HepG2 (cell line): ENCODE data around the gene B4GALT2. TPM values are rescaled to one million over a fixed set of nuclear protein-coding genes. Genes with fewer than 3 reads are reported as not detected.

Source experiments
- KDM5B ChIP-seq: sonication (generic); formaldehyde crosslinking; IDR thresholded peaks from 2 replicates; pipeline ENCODE4 v1.4.0; 2020; ENCODE audit warnings: missing genetic modification reagents, mild to moderate bottlenecking, borderline replicate concordance
- MXD1 ChIP-seq: sonication (generic); formaldehyde crosslinking; IDR thresholded peaks from 2 replicates; pipeline ENCODE4 v1.4.0; 2020; ENCODE audit warnings: mild to moderate bottlenecking, missing genetic modification reagents
- PHF8 ChIP-seq: sonication (generic); formaldehyde crosslinking; IDR thresholded peaks from 2 replicates; pipeline ENCODE4 v1.5.0; 2020; ENCODE audit warnings: missing genetic modification reagents
- PREB ChIP-seq: sonication (generic); formaldehyde crosslinking; IDR thresholded peaks from 2 replicates; pipeline ENCODE4 v1.4.0; 2020; ENCODE audit warnings: missing genetic modification reagents
- SNAI1 ChIP-seq: sonication (generic); formaldehyde crosslinking; IDR thresholded peaks from 2 replicates; pipeline ENCODE4 v1.5.0; 2020; ENCODE audit warnings: mild to moderate bottlenecking, missing genetic modification reagents, borderline replicate concordance
- THAP7 ChIP-seq: sonication (generic); formaldehyde crosslinking; IDR thresholded peaks from 2 replicates; pipeline ENCODE4 v1.8.1; 2023; ENCODE audit warnings: mild to moderate bottlenecking, missing genetic modification reagents
- ZBTB39 ChIP-seq: sonication (generic); formaldehyde crosslinking; IDR thresholded peaks from 2 replicates; pipeline ENCODE4 v1.5.0; 2020; ENCODE audit warnings: missing genetic modification reagents
- ZBTB43 ChIP-seq: sonication (generic); formaldehyde crosslinking; conservative IDR thresholded peaks from 2 replicates; pipeline ENCODE4 v1.4.0; 2020; ENCODE audit warnings: missing genetic modification reagents
- ZHX2 ChIP-seq, 2 experiments: sonication (generic) in 1 of 2; formaldehyde crosslinking in 1 of 2; IDR thresholded peaks; 2 replicates each; pipeline versions ENCODE4 v1.6.1 to v1.9.0; 2014 to 2022; ENCODE audit warnings: antibody characterized with exemption in 1 of 2, borderline replicate concordance in 1 of 2, inconsistent platforms in 1 of 2, low read depth in 1 of 2, missing genetic modification reagents in 1 of 2
- ZNF101 ChIP-seq: sonication (generic); formaldehyde crosslinking; IDR thresholded peaks from 2 replicates; pipeline ENCODE4 v1.4.0; 2020; ENCODE audit warnings: mild to moderate bottlenecking, low read depth, missing genetic modification reagents, borderline replicate concordance
- ZNF841 ChIP-seq: sonication (generic); formaldehyde crosslinking; IDR thresholded peaks from 2 replicates; pipeline ENCODE4 v1.8.1; 2023; ENCODE audit warnings: missing genetic modification reagents, borderline replicate concordance
- polyA plus RNA-seq, 8 experiments: library from polyadenylated mRNA; depleted of rRNA in 3 of 8; stranded (reverse) in 7 of 8; unstranded in 1 of 8; fragments of >200 nt; fragmentation: Illumina TruSeq in 4 of 8; extraction: Trizol in 4 of 8; gene quantifications; 2 replicates each; pipeline versions ENCODE4 v1.2.1 to v1.2.3, GENCODE V29; 2011 to 2016; ENCODE audit warnings: low read depth in 4 of 8, missing spikeins in 1 of 8, mixed read lengths in 1 of 8; ENCODE audit not compliant: insufficient read depth in 1 of 8
- total RNA-seq, 5 experiments: library from RNA; depleted of rRNA; stranded (reverse); fragments of >200 nt; fragmentation: Illumina TruSeq; extraction: Trizol; gene quantifications; 2 replicates each; pipeline ENCODE4 v1.2.3, GENCODE V29; 2016; ENCODE audit warnings: low read depth in 1 of 5
- TF ChIP-seq, protein P1 (sequence below): sonication (generic); formaldehyde crosslinking; IDR thresholded peaks from 2 replicates; pipeline ENCODE4 v1.9.0; 2021; ENCODE audit warnings: missing genetic modification reagents, borderline replicate concordance
- TF ChIP-seq, protein P2 (sequence below): sonication (generic); formaldehyde crosslinking; IDR thresholded peaks from 2 replicates; pipeline ENCODE4 v1.8.0; 2022; ENCODE audit warnings: mild to moderate bottlenecking, missing genetic modification reagents, moderate library complexity

The B4GALT2 gene
- total and polyA plus RNA-seq, 2 of the 13 experiments (the other 11 are each of a cell fraction or from before 2014, with no cell fraction given): 41.9 to 78.0 TPM

GRCh38 chr1:43975249-43975961, 3.6 kb upstream of the B4GALT2 start (continued):
- TF ChIP-seq SNAI1 (CRISPR knock-in tag) (no peak), ZBTB43 (CRISPR knock-in tag) (no peak), ZBTB39 (CRISPR knock-in tag) (no peak), MXD1 (no peak), ZHX2 (IDR thresholded peaks at IDR 0.05; ENCODE audit: low read depth) (no peak), ZHX2 (CRISPR knock-in tag; IDR thresholded peaks at IDR 0.05; ENCODE audit: borderline replicate concordance) (no peak), ZNF101 (CRISPR knock-in tag) (no peak), KDM5B (CRISPR knock-in tag) (no peak; the same call in 1 of the 2 replicates), PHF8 (CRISPR knock-in tag) (no peak), THAP7 (CRISPR knock-in tag) (no peak), PREB (no peak), ZNF841 (CRISPR knock-in tag) (no peak)
- TF ChIP-seq, protein P1, sequence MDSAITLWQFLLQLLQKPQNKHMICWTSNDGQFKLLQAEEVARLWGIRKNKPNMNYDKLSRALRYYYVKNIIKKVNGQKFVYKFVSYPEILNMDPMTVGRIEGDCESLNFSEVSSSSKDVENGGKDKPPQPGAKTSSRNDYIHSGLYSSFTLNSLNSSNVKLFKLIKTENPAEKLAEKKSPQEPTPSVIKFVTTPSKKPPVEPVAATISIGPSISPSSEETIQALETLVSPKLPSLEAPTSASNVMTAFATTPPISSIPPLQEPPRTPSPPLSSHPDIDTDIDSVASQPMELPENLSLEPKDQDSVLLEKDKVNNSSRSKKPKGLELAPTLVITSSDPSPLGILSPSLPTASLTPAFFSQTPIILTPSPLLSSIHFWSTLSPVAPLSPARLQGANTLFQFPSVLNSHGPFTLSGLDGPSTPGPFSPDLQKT (CRISPR knock-in tag): no peak
- TF ChIP-seq, protein P2, sequence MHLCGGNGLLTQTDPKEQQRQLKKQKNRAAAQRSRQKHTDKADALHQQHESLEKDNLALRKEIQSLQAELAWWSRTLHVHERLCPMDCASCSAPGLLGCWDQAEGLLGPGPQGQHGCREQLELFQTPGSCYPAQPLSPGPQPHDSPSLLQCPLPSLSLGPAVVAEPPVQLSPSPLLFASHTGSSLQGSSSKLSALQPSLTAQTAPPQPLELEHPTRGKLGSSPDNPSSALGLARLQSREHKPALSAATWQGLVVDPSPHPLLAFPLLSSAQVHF: no peak
